GM21723 (cell line): ENCODE results near the gene TNFRSF1B.
"Not testable (repeated sequence)": the region's sequence is repeated elsewhere in the genome, so short reads cannot be mapped to it uniquely, and the experiment has no call there.

Experiments used
- ATAC-seq: cut with Tn5 transposase; IDR thresholded peaks from one replicate; pipeline ENCODE4 v1.9.1; 2021; ENCODE audit warnings: mild to moderate bottlenecking, moderate library complexity; ENCODE audit not compliant: unreplicated experiment

TNFRSF1B gene

GRCh38 chr1:12209495-12209832, 42.7 kb downstream of the TNFRSF1B start:
- ATAC-seq = no peak

GRCh38 chr1:12215118-12215961, 48.5 kb downstream of the TNFRSF1B start:
- ATAC-seq = no peak

- no peak for ATAC-seq
Measured at GRCh38 chr1:12219800-12220199, 53.0 kb downstream of the TNFRSF1B start.

- ATAC-seq = no peak
Measured at GRCh38 chr1:12220890-12221289, 54.1 kb downstream of the TNFRSF1B start.

- ATAC-seq = not testable (repeated sequence)
Measured at GRCh38 chr1:12222700-12223099, 55.9 kb downstream of the TNFRSF1B start.

GRCh38 chr1:12224092-12224491, 57.3 kb downstream of the TNFRSF1B start:
- not testable (repeated sequence) for ATAC-seq

- no peak for ATAC-seq
Measured at GRCh38 chr1:12228979-12229378, 62.2 kb downstream of the TNFRSF1B start.

GRCh38 chr1:12229386-12229834, 62.6 kb downstream of the TNFRSF1B start:
- no peak for ATAC-seq

GRCh38 chr1:12229835-12230548, 63.2 kb downstream of the TNFRSF1B start, which contains the start of gene VPS13D:
Gene VPS13D (plus strand): TSS chr1:12230030. CDS start chr1:12234267, 4,237 bp downstream.
- peak; percentile 87 for ATAC-seq

- ATAC-seq = peak; percentile 17
Measured at GRCh38 chr1:12230549-12231275, 63.9 kb downstream of the TNFRSF1B start.

GRCh38 chr1:12231276-12231595, 64.4 kb downstream of the TNFRSF1B start:
- no peak for ATAC-seq

GRCh38 chr1:12232221-12232620, 65.4 kb downstream of the TNFRSF1B start:
- ATAC-seq = no peak

- ATAC-seq = no peak
Measured at GRCh38 chr1:12244078-12244477, 77.3 kb downstream of the TNFRSF1B start.

GRCh38 chr1:12244585-12244984, 77.8 kb downstream of the TNFRSF1B start:
- ATAC-seq = no peak

- ATAC-seq = no peak
Measured at GRCh38 chr1:12245116-12245515, 78.3 kb downstream of the TNFRSF1B start.

- ATAC-seq = no peak
Measured at GRCh38 chr1:12245733-12246132, 78.9 kb downstream of the TNFRSF1B start.

- ATAC-seq = no peak
Measured at GRCh38 chr1:12246584-12246983, 79.8 kb downstream of the TNFRSF1B start.

GRCh38 chr1:12249181-12249580, 82.4 kb downstream of the TNFRSF1B start:
- ATAC-seq = no peak

- ATAC-seq = no peak
Measured at GRCh38 chr1:12249748-12250147, 83.0 kb downstream of the TNFRSF1B start.

GRCh38 chr1:12251442-12251841, 84.7 kb downstream of the TNFRSF1B start:
- no peak for ATAC-seq

- no peak for ATAC-seq
Measured at GRCh38 chr1:12255913-12256312, 89.1 kb downstream of the TNFRSF1B start.

GRCh38 chr1:12258272-12258671, 91.5 kb downstream of the TNFRSF1B start:
- ATAC-seq = no peak
